Muscle of leg (tissue), 11 donors: Measurements from ENCODE around the gene CUX1. TPM values are rescaled to one million over a fixed set of nuclear protein-coding genes. Genes with fewer than 3 reads are reported as not detected.
"Not testable (repeated sequence)": the region's sequence is repeated elsewhere in the genome, so short reads cannot be mapped to it uniquely, and the experiment has no call there.

Experiments used
- DNase-seq: peaks from one replicate; pipeline ENCODE4 v3.0.0; 2013
- H3K27ac ChIP-seq: one replicate; pipeline ENCODE4 v1.5.1; 2013; ENCODE audit warnings: mild to moderate bottlenecking, low read length, control low read depth
- H3K27me3 ChIP-seq: one replicate; pipeline ENCODE4 v1.6.1; 2013; ENCODE audit warnings: low read length; ENCODE audit not compliant: control insufficient read depth, insufficient read depth
- H3K36me3 ChIP-seq: one replicate; pipeline ENCODE4 v1.6.1; 2013; ENCODE audit warnings: low read length; ENCODE audit not compliant: control insufficient read depth, insufficient read depth
- H3K4me1 ChIP-seq: one replicate; pipeline ENCODE4 v1.6.1; 2013; ENCODE audit warnings: low read length; ENCODE audit not compliant: control insufficient read depth, insufficient read depth
- H3K4me3 ChIP-seq: one replicate; pipeline ENCODE4 v1.5.1; 2013; ENCODE audit warnings: low read length, control low read depth
- H3K9me3 ChIP-seq: replicated peaks from 2 replicates; pipeline ENCODE4 v1.6.1; 2013; ENCODE audit warnings: low read depth, low read length; ENCODE audit not compliant: control insufficient read depth
- WGBS: methylation state at CpG from one replicate; pipeline ENCODE4 v1.1.5; 2013; ENCODE audit warnings: missing lambda C conversion rate; ENCODE audit not compliant: insufficient coverage; 5-methylcytosine and 5-hydroxymethylcytosine counted together
- polyA plus RNA-seq, 8 donors: library from polyadenylated mRNA; unstranded; fragments of 120-200 nt; gene quantifications; one replicate each; pipeline versions ENCODE4 v1.2.1 to v1.2.3, GENCODE V29; 2013; ENCODE audit warnings: inconsistent platforms in 1 of 8, low replicate concordance in 1 of 8; ENCODE audit not compliant: insufficient read length in 8 of 8, insufficient read depth in 1 of 8
- total RNA-seq: library from RNA; stranded (reverse); fragments of 120-200 nt; gene quantifications from one replicate; pipeline ENCODE4 v1.2.4, GENCODE V29; 2013

The CUX1 gene
- total and polyA plus RNA-seq, 9 donors, result 29.4 to 46.9 (median 40.8) TPM

DNA sequence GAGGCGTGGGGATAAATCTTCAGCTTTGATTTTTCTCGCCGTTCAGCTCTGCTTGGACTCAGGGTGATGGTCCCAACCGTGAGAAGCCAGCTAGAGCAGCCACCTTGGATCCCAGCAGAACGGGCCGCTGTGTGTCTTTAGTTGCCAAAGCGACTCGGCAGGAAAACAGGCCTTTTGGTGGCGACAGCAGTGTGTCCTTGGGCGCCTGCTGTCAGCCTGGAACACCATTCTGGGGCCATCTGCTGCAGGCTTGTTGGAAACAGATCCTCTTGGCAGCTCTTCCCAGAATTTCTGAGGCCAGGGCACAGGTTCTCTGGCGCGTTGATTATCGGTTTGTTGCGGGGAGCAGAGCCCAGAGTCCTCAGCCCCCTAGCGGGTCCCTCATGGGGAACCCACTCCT lies 97.6 kb downstream of the CUX1 start:
- WGBS, result 59% methylated on average over 12 of the region's 15 CpGs
- no peak overlapping the region for H3K4me3 ChIP-seq
- H3K36me3 ChIP-seq, result peaks cover 32% of the 10 kb centered on the region
- no peaks in the 10 kb centered on the region for H3K27me3 ChIP-seq
- H3K4me1 ChIP-seq, result peaks cover 40% of the 10 kb centered on the region
- H3K27ac ChIP-seq, result peak overlapping the region; percentile 70
- no peaks in the 10 kb centered on the region for H3K9me3 ChIP-seq
- peak; percentile 78 for DNase-seq

DNA sequence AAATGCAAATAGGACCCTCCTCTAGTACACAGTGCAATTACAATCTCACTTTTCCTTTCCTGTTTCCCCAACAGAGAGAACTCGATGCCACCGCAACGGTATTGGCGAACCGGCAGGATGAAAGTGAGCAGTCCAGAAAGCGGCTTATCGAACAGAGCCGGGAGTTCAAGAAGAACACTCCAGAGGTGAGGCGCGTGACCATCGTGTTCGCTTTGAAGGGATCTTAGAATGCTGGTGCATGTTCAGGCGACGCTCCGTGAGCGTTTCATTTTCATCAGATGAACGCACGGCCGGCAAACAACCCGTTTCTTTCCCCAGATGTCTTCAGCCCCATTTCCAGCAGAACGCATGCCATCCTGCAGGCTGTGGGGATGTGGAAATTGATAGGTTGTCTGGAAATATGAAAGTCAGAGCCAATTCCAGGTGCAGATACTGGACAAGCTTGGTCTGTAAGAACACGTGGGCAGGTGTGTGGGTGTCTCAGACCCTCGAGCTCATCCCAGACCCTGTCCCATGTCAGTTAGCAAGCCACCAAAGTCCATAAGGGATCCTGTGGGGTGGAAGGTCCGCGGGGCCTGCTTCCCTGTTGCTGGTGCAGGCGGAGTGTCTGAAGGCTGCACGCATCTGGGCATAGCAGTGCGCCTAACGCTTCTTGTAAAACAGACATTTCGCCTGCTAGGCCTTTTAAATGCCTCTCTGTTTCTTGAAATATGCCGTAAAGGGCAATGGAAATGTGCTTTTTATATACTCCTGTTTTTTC lies 98.8 kb downstream of the CUX1 start:
- H3K27ac ChIP-seq, result no peak overlapping the region
- H3K4me3 ChIP-seq, result no peak overlapping the region
- H3K36me3 ChIP-seq, result peaks cover 32% of the 10 kb centered on the region
- no peak for DNase-seq
- H3K4me1 ChIP-seq, result peaks cover 40% of the 10 kb centered on the region
- no peaks in the 10 kb centered on the region for H3K27me3 ChIP-seq
- 89% methylated on average over 20 of the region's 31 CpGs for WGBS
- H3K9me3 ChIP-seq, result no peaks in the 10 kb centered on the region

DNA sequence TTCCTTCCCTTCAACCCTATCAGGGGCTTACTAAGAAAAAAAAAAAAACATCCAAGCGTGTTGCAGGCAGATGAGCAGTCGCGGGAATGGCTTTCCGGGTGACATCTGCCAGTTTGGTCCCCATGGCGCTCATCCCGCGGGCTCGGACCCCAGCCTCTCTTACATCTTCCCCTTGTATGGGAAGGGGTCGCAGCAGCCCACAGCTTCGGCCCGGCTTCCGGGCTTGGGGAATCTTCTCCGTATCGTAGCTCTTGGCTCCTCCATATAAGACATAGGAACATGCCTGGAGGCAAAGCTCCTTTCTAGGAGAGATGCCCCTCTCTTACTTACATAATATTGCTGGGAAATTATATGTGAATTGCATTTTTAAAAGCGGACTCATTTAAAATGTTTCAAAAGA lies 99.5 kb downstream of the CUX1 start:
- no peak for DNase-seq
- WGBS, result 91% methylated on average over 7 of the region's 15 CpGs
- H3K27me3 ChIP-seq, result no peaks in the 10 kb centered on the region
- peaks cover 32% of the 10 kb centered on the region for H3K36me3 ChIP-seq
- H3K4me1 ChIP-seq, result peaks cover 34% of the 10 kb centered on the region
- H3K4me3 ChIP-seq, result no peak overlapping the region
- no peak overlapping the region for H3K27ac ChIP-seq
- no peaks in the 10 kb centered on the region for H3K9me3 ChIP-seq

DNA sequence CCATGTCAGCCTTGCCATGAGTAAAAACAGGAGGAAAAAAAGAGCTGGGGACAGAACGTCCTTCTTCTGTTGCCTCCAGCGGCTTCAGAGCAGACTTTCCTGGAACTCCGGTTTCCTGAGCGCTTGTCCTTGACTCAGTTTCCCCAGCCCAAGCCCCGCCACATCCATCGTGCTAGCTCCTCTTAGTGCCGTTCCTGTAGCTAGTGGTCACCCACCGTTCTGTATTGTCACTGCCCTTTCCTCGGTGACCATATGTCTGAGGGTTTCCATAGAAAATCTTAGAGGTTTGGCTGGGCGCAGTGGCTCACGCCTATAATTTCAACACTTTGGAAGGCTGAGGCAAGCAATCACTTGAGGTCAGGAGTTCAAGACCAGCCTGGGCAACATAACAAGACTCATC lies 100.1 kb downstream of the CUX1 start:
- Histone ChIP-seq H3K4me3 (no peak overlapping the region), H3K4me1 (peaks cover 28% of the 10 kb centered on the region), H3K27me3 (no peaks in the 10 kb centered on the region), H3K9me3 (no peaks in the 10 kb centered on the region), H3K27ac (no peak overlapping the region), H3K36me3 (peaks cover 32% of the 10 kb centered on the region)
- WGBS, result 94% methylated on average over 11 of the region's 11 CpGs
- DNase-seq, result no peak

DNA sequence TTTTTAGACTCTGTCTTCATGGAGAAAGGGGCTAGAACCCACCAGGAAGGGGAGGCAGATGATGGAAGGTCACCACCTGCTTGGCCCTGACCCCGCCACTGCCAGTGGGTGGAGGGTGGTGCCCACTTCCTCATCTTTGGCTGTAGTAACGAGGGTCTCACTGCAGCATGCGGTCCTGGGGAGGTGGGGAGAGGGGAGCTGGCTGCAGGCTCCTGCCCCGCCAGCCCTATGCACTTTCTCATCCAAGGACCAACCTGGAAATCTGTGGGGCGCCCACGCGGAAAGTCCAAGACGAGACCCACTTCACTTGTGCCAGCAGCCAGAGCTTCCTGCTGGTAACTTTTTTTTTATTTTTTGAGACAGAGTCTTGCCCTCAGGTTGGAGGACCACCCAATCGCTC lies 101.0 kb downstream of the CUX1 start:
- Histone ChIP-seq H3K27ac (no peak overlapping the region), H3K9me3 (no peaks in the 10 kb centered on the region), H3K36me3 (peaks cover 32% of the 10 kb centered on the region), H3K4me3 (no peak overlapping the region), H3K4me1 (peaks cover 19% of the 10 kb centered on the region), H3K27me3 (no peaks in the 10 kb centered on the region)
- WGBS, result 95% methylated on average over 7 of the region's 9 CpGs
- DNase-seq, result no peak

DNA sequence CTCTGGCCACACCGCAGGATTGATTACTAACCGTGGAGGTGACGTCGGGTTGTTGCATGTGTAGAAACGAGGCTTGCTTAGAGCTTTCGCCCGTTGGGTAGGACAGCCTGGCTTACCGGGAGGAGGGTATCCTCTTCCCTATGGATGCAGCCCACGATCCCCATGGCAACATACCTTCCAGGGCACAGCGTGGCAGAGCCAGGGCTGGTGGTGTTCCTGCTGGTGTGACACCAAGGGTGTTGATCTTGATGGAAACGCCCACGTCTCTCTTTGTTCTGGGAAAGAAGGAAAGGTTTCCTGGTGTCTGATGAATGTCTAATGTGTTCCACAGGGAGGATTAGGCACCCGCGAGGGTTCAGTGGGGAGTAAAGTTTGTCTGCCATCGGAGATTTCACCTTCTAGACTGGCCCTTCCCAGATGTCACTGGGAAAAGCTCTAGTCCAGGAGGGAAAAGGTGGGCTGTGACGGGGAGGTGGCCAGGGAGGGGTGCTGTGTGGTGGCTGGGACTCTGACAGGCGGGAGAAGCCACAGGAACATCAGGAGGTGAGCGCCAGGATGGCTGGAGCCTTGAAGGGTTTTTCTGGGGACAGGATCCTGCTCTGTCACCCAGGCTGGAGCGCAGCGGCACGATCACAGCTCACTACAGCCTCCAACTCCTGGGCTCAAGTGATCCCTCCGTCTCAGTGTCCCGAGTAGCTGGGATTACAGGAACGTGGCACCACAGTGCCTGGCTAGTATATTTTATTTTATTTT lies 102.1 kb downstream of the CUX1 start:
- Histone ChIP-seq H3K9me3 (no peaks in the 10 kb centered on the region), H3K4me1 (peaks cover 21% of the 10 kb centered on the region), H3K4me3 (no peak overlapping the region), H3K27ac (no peak overlapping the region), H3K36me3 (peaks cover 32% of the 10 kb centered on the region), H3K27me3 (no peaks in the 10 kb centered on the region)
- no peak for DNase-seq
- WGBS, result 96% methylated on average over 19 of the region's 24 CpGs

DNA sequence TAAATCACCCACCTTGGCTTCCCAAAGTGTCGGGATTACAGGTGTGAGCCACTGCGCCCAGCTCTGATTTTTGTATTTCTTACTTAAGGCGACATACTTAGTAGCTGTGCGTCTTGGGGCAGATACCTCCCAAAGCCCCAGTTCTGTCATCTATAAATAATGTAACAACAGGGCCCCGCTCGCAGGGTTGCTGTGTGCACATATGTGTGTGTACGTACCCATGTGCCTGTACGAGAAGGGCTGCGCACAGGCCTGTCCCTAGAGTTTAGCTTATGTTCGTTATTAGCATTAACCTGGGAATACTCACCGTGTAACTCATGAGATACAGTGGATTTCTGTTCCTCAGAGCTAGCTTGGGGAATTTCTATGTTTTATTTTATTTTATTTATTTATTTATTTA lies 103.6 kb downstream of the CUX1 start:
- DNase-seq, result no peak
- Histone ChIP-seq H3K27me3 (no peaks in the 10 kb centered on the region), H3K9me3 (no peaks in the 10 kb centered on the region), H3K4me3 (no peak overlapping the region), H3K27ac (no peak overlapping the region), H3K4me1 (peaks cover 8% of the 10 kb centered on the region), H3K36me3 (peaks cover 26% of the 10 kb centered on the region)
- WGBS, result 97% methylated on average over 7 of the region's 11 CpGs

DNA sequence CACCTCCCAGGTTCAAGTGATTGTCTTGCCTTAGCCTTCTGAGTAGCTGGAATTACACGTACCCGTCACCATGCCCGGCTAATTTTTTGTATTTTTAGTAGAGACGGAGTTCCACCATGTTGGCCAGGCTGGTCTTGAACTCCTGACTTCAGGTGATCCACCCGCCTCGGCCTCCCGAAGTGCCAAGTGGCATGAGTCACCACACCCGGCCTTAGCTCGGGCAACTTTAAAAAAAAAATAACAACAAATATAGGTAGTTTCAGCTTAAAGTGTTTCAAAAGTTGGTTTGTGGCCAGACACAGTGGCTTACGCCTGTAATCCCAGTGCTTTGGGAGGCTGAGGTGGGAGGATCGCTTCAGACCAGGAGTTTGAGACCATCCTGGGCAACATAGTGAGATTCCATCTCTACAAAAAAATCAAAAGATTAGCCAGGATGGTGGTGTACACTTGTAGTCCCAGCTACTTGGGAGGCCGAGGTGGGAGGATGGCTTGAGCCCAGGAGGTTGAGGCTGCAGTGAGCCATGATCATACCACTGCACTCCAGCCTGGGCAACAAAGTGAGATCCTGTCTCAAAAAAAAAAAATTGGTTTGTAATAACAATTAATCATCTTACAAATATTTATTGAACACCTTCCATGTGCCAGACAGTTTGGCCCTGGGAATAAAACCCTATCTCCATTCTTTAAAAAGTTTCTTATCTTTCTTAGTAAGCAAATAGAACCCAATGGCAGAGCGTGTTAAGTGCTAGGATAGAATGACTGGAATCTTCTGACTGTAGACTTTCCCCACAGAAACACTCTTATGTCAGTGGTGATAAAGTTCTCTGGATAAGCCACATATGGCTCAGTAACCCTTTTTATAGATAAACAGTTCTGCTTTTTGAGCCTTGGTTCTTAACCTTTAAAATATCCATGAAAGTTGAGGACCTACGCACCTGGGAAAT lies 104.4 kb downstream of the CUX1 start:
- not testable (repeated sequence) for H3K4me1 ChIP-seq, DNase-seq, H3K4me3 ChIP-seq, H3K27me3 ChIP-seq, H3K9me3 ChIP-seq, H3K27ac ChIP-seq
- WGBS, result 100% methylated on average over 2 of the region's 14 CpGs
- peaks cover 19% of the 10 kb centered on the region for H3K36me3 ChIP-seq

DNA sequence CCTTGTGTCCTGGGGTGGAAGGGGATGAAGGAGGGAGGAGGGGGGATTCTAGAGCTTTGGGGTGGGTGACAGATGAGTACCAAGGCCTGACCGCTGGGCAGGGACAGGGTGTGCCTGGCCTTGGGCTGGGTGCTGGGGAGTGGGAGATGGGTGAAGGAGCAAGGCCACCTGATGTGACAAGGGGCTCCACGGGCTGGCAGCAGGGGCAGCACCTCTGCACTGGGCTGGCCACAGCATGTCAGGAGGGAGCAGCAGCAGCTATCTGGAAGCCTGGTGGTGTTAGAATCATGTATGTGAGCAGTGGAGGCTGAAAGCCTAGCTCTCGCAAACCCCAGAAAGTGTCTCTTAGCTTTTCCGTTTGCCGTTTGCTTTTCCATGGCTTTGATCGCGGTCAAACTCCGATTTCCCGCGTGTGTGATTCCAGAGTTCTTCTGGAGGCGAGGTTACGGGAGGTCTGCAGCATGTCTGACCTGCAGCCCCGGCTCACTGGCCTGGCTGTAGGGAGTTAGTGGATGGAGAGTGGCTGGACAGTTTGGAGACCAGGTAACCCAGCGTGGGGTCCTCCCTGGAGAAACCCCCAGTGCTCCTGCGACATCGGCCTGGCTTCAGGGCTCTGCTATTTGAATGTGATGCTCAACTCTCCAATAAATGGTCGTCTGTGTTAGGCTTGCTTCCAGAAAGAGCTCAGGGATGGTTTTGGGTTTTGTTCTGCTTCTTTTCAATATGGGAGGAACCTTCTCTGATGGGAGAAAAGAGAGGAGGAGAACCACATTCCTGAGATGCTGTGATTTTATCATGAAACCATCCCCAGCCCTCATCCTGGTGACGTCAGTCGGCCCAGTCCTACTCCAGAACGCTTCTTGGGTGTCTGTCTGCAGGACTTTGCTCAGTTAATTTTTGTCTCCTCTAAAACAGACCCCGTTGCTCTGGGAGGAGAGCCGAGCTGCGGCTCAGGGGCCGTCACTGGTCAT lies 105.5 kb downstream of the CUX1 start:
- Histone ChIP-seq H3K9me3 (no peaks in the 10 kb centered on the region), H3K4me1 (peaks cover 8% of the 10 kb centered on the region), H3K4me3 (no peak overlapping the region), H3K27me3 (no peaks in the 10 kb centered on the region), H3K27ac (no peak overlapping the region), H3K36me3 (peaks cover 11% of the 10 kb centered on the region)
- WGBS, result 86% methylated on average over 18 of the region's 24 CpGs
- DNase-seq, result no peak
